Astrocyte of the cerebellum (primary cell): ENCODE data around the gene KCNH5.
A peak's percentile ranks its signal among the peaks of the same experiment; 100 is the strongest.

Experiments
- DNase-seq: peaks from one replicate; pipeline ENCODE4 v3.0.0-alpha.2; 2011; ENCODE audit warnings: low read depth
- H3K4me3 ChIP-seq: 2 replicates; pipeline ENCODE4 v1.5.1; 2011; ENCODE audit warnings: mild to moderate bottlenecking, low read depth, low read length, moderate library complexity
- in situ Hi-C: cut with HindIII; loops from 2 replicates; pipeline ENCODE4 v1.10.0; 2017; ENCODE audit warnings: low sequenced_read_pairs
- TF ChIP-seq, protein P1 (sequence below): IDR thresholded peaks from 2 replicates; pipeline ENCODE4 v1.5.1; 2012; ENCODE audit warnings: low read length, low read depth, moderate library complexity, mild to moderate bottlenecking; ENCODE audit errors: missing control alignments

The KCNH5 gene

DNA sequence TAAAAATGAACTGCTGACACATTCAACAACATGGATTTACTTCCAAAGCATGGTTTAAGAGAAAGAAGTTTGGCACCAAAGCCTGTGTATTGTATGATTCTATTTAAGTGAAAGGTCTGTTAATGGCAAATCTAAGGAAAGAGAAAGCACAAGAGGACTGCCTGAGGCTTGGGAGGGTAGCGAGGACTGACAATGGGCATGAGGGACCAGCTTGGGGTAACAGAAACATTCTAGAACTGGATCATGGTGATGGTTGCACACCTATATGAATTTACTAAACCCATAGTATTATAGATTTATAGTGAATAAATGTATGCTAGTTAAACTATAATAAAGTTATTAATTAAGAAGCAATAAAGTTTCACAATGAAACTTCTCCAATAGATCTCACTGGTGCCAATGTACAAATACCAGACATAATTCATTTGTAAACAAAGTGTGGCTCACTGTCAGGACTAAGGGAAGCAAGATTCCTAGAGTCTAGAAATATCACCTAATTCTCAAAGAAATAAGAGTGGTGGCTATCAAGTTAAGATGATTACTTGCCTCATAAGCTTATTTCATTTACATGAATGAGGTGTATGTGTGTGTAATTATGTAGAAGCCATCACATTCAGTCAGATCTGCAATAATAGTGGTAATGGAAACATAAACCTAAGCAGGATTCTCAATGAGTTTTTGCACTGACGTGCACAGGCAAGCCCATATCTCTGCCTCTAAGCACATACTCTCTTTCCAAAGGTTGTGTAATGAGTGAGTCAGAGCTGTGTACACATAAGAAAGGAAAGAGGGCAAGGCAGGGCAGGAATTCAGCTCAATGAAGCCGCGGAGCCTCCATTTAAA is 353.4 kb downstream of the KCNH5 start:
- DNase-seq, result peak; percentile 87
- in situ Hi-C loops, result no loop called here
- no peak overlapping the region for H3K4me3 ChIP-seq
- TF ChIP-seq, protein P1, sequence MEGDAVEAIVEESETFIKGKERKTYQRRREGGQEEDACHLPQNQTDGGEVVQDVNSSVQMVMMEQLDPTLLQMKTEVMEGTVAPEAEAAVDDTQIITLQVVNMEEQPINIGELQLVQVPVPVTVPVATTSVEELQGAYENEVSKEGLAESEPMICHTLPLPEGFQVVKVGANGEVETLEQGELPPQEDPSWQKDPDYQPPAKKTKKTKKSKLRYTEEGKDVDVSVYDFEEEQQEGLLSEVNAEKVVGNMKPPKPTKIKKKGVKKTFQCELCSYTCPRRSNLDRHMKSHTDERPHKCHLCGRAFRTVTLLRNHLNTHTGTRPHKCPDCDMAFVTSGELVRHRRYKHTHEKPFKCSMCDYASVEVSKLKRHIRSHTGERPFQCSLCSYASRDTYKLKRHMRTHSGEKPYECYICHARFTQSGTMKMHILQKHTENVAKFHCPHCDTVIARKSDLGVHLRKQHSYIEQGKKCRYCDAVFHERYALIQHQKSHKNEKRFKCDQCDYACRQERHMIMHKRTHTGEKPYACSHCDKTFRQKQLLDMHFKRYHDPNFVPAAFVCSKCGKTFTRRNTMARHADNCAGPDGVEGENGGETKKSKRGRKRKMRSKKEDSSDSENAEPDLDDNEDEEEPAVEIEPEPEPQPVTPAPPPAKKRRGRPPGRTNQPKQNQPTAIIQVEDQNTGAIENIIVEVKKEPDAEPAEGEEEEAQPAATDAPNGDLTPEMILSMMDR, result no peak

GRCh38 chr14:62689733-62690132 is 355.5 kb downstream of the KCNH5 start:
- in situ Hi-C loops, result no loop called here
- DNase-seq, result no peak
- no peak overlapping the region for H3K4me3 ChIP-seq
- TF ChIP-seq, protein P1, result no peak

DNA sequence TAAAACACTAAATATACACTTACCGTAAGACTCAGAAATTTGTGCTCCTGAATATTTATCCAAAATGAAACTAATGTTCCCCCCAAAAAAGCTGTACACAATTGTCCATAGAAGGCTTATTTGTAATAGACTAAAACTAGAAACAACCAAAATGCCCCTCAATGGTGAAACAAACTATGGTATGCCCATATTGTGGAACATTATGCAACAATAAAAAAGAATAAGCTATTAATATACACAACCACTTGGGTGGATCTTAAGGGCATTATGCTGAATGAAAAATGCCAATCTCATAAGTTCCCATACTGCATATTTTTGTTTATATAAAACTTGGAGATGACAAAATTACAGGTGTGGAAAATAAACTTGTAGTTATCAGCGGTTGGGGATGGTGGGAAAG is 357.4 kb downstream of the KCNH5 start:
- TF ChIP-seq, protein P1, result no peak
- DNase-seq, result no peak
- no peak overlapping the region for H3K4me3 ChIP-seq
- in situ Hi-C loops, result no loop called here

GRCh38 chr14:62684376-62684775 is 360.9 kb downstream of the KCNH5 start:
- DNase-seq, result no peak
- TF ChIP-seq, protein P1, result no peak
- in situ Hi-C loops, result no loop called here
- H3K4me3 ChIP-seq, result no peak overlapping the region

DNA sequence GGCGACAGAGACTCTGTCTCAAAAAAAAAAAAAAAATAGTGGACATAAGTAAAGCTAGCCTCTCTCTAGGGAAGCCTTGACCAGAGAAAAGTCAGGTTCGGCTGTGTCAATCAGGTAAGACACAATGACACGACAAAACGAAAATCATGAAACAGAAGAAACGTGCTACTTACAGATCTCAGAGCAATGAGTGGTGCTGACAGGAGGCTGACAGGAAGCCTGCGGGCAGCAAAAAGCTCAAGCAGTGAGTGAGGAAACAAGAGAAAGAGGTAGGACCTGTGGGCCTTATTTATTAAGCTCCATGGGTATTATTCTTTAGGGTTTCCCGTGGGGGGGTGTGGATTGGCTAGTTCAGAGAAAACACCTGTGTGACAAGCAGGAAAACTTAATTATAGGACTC is 363.1 kb downstream of the KCNH5 start:
- no peak for DNase-seq
- in situ Hi-C loops, result no loop called here
- no peak overlapping the region for H3K4me3 ChIP-seq
- TF ChIP-seq, protein P1, result no peak

DNA sequence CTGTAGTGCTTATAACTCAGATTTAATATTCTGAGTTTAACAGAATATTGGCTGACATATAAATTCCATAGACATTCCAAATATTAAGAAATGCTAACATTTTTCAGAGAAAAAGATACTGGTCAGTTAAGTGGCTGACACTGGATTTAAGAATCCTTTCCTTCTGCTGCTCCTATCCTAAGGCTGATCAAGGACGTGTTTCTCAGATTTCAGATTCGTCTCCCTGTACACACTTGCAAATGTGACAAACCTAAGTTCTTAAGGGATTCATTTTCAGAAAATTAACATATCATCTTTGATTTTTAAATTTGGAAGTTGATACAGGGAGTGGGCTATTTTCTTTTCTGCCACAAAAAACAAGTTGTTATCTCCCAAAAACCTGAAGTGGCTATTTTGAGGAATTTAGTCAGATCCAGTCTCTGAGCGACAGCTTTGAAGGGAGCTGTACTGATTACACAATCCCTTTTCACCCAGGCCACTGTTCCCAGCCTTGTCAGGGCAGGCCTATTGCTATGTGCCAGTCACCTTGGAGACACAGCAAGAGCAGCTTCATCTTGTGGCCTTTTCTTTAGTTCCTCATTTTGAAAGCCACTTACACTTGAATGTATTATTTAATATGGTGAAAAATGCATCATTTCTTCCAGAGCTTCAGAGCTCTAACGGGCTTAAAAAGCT is 370.6 kb downstream of the KCNH5 start:
- in situ Hi-C loops, result no loop called here
- H3K4me3 ChIP-seq, result no peak overlapping the region
- DNase-seq, result no peak
- TF ChIP-seq, protein P1, result no peak
